CD4-positive, alpha-beta T cell treated with Interleukin-2 at 100 ng/mL for 4 hours (primary cell): Measurements from ENCODE around the gene TCF4.
A peak's percentile ranks its signal among the peaks of the same experiment; 100 is the strongest.

ENCODE experiments used
- DNase-seq: peaks from one replicate; pipeline ENCODE4 v3.0.0-alpha.2; 2020; ENCODE audit warnings: low spot score

Gene TCF4

DNA sequence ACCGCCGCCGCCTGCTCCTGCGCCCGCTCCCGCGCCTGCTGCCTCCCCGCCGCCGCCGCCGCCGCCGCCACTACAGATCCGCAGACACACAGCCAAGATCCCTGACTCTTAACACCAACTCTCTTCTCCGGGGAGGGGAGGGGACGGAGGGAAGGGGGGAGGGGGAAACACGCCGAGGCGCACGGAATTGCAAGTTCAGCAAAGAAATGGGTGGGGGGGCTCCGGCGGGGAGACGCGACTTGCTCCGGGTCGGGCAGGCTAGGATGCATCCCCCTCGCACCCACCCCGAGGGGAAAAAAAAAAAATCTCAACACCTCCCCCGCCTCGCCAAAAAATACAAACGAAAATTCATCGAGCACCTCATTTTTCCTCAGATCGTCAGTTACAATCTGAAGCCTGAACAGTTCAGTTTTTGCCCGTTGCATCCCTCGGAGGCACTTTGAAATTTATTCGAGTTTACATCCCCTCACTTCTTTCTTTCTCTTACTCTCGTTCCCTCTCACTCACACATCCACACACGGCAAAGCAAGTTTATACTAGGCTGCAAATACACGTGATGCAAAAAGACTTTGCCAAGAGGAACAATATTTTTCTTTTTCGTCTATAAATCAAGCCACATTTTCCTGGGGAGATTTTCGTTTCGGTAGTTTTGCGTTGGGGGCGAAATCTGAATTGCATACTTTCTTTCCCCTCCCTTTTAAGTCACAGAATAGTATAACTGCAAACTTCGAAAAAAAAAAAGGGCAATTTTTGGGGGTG, at the start of gene TCF4:
Gene TCF4, minus strand, starts transcription at position 82 of the 759 bp plus-strand sequence. CDS start 1,076 bp downstream, outside the sequence.
- DNase-seq = no peak

DNA sequence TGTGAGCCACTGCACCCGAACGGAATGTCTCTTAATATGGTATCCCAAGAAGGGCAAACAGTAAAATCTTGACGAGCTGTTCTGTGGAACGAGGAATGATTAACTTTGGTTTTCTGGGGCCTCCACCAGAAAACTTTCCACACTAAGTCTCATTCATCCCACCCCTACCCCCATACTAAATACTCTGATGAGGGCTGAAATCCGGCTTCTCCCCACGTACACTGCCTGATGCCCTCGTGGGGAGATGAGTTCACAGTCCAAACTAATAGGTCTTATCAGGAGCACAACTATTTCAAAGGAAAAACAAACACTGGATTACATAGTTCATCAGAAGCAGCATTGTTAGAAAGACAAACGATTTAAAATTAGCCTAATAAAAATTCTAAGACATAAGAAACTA, 49.2 kb upstream of the TCF4 start:
- DNase-seq = no peak

DNA sequence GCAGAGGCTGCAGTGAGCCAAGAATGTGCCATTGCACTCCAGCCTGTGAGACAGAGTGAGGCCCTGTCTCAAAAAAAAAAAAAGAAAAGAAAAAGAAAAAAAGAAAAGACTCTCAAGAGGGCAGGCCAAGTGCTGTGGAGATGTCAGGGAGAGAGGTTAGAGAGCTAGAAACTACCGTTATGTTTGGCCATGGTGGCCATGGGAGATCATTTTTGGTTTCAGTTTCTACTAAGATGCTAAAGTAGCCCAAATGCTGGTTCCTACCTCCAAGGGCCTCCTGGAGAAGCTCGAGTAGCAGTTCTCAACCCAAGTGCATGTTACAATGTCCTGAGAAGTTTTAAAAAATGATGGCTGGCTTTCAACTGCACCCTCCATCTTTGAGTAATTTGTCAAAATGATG, 47.4 kb upstream of the TCF4 start:
- no peak for DNase-seq

DNA sequence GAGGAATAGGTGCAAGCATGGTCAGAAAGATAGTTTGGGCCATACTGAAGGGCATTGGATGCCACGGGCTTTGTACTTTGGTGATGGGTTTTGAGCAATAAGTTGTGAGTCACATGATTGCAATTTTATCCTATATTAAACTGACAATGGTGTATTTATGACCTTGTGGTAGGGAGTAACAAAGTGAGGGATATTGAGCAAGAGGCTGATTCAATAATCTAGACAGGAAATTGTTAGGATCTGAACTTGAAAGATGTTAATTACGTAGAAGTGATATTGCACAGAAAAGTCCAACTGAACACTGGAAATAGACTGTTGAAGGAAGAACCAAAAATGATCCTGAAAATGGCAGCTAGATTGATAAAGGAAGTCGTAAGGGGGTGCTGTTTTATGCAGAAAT, 46.6 kb upstream of the TCF4 start:
- DNase-seq = no peak

DNA sequence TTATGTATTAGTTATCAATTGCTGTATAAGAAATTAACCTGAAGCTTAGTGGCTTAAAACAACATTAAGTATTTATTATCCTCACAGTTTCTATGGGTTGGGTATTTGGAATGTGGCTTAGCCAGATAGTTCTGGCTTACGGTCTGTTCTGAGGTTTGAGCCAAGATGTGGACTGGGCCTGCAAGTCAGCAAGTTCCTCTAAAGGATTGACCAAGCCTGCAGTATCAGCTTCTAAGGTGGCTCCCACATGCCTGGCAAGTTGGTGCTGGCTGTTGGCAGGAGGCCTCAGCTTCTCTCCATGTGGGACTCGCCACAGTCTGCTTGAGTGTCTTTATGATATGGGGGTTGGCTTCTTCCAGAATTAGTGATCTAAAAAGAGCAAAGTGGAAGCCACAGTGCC, 45.0 kb upstream of the TCF4 start:
- no peak for DNase-seq

DNA sequence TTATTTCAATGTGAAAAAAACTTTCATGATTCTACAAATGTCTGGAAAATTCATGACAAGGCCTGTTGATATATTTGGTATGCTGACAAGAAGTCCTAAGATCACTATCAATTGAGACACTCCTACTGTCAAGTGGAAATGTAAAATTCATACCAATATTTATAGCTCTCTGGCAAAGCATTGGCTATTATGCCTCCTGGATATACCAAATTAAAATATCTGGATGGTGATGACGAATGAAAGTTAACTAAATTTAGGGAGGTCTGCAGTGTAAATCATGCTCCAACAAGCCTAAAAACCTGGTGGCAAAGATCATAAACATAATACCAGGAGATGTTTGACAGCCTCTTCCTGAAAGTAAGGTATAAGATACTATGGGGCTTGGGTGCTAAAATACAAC, 41.1 kb upstream of the TCF4 start:
- no peak for DNase-seq

DNA sequence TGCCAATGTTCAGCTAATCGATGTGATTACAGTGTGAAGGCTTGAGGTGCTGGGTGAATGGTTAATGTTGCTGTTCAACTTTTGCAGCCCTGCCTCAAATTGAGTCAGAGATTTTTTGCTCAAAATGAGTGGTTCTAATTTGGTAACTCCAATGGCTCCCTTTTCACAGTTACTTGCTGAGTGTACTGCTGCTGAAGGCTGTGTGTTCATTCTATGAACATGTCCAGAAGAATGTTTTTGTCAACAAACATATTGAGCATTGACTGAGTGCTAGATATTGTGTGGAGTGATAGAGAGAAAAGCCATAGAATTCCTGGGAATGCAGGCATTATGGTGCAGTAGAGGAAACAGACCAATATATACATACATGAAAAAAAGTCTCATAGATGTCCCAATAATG, 39.0 kb upstream of the TCF4 start:
- DNase-seq = no peak

DNA sequence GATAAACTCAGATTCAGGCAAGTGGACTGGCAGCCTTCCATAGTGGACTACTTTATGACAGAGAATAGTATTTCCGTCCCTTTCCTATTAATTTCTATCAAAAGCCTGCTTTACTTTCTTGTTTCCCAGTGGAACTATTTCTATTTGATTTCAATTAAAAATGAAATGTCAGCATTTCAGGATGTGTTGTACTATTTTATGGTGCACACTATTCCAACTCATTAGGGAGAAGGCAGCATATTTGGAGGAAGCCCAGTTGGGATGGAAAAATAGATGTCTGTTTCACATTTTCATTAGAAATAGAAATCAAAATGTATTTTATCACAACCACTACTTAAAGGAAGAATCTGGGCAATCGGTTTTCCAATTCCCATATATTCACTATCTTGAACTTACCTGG, 37.9 kb upstream of the TCF4 start:
- DNase-seq = no peak

DNA sequence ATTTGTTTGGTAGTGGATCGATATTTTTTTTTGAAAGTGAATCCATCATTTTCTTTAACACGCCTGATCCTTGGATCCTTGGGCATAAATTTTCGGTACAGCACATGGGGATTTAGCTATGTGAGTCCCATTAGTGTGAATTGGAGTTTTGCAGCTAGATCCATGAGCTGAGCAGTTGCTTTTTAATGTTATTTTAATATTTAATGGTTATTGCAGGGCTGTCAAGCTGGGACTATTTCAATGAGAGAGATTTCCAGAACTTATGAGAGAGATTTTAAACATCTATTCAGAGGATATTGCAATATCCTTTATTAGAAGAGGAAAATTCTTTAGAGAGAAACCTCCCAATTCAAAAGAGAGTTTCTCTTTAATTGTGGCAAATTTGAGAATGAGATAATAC, 35.6 kb upstream of the TCF4 start:
- DNase-seq = no peak

DNA sequence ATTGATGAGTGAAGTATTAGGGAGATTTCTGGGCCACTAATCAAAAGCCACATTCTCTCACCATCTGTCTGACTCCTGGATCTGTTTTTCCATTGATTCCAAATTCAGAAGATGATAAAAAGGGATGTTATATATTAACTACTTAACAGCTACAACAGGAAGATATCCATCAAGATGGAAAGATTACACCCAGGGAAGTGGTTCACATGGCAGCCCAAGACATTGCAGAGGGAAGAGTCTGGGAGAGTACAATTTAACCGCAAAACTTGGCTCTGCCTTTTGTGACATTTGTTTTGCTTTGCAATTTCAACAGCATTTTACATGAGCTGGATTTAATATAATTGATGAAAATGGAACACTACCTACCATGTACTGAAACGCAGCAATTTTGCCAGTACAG, 22.5 kb upstream of the TCF4 start:
- no peak for DNase-seq

DNA sequence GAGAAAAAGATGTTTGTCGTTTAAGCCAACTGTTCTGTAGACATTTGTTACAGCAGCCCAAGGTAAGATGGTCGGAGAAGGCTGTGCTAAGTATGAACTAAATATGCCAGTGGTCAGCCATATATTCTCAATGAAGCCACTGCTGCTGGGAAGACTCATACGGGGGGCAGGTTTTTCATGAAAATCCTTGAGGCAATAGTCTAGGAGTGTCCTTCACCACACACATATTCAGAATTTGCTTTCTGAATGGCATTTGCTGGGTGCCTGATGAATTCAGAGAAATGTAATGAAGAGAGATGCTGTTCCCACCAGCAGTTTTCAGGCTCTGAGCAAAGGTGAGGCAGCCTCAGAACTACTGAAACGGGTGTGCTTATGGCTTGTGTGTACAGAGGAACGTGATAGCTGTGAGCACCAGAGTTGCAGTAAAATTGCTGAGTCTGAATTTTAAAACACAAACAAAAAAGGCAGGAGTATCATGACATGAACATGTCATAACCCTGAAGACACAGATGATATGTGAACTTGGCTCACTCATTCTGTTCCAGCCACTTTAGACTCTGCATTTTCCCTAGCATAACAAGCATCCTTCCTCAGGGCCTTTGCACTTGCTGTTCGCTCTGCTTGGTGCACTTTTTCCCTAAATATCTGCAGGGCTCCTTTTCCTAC, 21.3 kb upstream of the TCF4 start:
- DNase-seq = no peak

DNA sequence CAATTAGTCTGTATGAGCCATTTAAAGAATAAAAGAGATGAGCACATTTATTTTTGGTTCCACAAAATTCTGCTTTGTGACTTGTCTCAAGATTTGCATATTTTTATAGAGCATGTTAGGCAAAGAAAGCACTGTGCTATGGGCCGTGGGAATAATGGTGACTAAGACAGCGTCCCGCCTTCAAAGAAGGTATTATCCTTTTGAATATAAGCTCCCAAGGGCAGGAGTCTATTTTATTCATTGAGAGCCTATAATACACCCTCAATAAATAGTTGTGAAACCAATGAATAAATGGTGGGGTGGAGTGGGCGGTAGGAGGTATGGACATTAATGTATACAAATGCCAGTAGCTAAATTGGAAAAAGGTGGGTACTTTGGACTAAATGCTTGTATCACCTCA, 20.5 kb upstream of the TCF4 start:
- no peak for DNase-seq

DNA sequence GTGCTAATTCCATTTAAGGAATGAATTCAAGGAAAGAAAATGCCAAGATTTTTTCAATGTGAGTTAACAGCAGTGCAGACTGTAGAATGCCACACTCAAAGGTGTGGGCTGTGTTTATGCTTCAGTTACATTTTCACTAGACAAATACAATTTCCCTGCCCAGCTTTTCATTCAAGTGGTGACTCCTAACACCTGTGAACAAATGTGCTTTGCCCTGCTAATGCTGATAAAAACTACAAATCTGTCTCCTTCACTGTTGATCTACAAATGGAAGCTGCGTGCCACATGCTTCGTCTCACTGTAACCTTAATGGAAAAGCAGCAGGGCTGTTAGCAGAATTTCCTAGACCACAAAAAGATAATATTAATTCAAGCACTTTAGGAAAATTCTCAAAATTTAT, 19.8 kb upstream of the TCF4 start:
- no peak for DNase-seq

DNA sequence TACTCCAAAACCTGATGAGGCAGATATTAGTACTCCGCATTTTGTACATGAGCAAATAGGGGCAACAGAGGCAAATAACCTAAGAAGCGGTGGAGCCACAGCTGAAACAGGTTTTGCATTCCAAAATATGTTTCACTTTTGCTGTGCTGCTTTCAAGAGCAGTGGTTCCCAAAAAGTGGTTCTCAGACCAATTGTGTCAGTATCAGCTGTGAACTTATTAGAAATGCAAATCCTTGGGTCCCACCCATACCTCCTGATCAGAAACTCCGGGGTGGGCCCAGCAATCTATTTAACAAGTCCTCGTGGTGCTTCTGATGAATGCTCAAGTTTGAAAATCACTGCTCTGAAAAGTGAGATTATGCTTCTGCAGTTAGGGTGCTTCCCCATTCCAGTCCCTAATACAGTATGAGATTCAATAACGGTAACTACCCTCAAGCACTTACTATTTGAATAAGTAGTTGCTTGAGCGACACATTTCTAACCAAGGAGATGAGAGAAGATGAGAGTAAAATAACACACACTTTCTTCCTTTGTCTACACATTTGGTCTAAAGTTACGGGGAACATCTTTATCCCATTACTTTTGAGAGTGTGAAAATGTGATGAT, 17.8 kb upstream of the TCF4 start:
- DNase-seq = no peak

DNA sequence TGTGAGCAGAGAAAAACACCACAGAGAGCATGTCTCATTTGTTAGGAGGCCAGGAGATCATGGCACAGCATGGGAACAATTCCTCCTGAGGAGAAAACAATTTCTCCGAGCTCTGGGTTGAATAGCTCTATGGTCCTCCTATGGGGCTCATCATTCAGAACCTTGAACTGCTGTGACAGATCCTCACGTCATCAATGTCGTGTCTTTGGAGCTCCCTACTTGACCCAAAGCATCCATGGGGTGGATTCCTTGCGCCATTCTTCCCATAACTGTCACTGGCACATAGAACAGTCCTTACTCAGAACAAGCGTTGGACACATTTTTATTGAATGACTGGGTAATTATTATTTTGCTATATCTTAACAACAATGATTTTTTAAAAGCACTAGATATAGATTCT, 15.8 kb upstream of the TCF4 start:
- DNase-seq = no peak

DNA sequence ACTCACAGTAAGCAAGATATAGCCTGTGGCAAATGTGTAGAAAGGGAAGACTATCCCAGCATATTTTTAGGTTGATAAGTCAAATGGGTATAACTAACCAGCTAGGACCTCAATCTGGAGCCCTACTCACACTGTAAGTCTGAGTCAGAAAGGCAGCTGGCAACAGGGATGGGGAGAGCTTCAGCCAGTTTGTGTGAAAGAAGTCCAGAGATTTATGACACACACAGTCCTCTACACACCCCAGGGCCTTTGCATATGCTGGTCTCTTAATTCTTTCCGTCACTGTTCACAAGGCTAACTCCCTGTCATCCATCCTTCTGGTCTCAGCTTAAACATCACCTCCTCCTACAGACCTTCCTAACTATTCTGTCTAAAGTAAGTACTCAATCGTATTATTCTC, 5.9 kb upstream of the TCF4 start:
- no peak for DNase-seq

DNA sequence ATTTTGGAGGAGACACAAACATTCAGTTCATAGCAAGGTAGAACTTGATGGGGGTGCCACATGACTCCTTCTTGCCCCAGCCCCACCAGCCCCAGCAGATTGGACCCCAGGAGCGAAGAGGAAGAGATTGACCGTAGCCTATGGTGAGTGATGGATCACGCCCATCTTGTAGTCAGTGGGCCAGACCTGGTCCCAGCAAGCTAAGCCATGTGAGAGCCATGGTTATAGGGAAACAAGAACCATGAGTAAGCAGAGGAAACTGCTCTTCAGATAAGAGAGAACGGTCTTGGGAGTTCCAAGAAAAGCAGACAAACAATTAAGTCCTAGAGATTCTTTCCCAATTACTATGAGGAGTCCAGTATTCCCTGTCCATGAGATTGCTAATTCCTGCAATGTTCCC, 4.6 kb upstream of the TCF4 start:
- no peak for DNase-seq

DNA sequence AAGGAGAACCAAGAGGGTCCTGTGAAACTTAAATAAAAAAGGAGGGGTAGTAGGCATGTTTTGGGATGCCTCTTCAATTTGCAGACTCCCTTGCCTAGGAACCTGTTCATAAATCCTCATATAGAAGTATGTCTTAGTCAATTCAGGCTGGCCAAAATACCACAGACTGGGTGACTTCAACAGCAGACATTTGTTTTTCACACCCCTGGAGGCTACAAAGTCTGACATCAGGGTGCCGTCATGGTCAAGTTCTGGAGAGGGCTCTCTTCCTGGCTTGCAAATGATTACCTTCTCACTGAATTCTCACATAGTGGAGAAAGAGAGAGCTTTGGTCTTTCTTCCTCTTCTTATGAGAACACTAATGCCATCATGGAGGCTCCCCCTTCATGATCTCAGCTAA, 4.1 kb upstream of the TCF4 start:
- DNase-seq = no peak

DNA sequence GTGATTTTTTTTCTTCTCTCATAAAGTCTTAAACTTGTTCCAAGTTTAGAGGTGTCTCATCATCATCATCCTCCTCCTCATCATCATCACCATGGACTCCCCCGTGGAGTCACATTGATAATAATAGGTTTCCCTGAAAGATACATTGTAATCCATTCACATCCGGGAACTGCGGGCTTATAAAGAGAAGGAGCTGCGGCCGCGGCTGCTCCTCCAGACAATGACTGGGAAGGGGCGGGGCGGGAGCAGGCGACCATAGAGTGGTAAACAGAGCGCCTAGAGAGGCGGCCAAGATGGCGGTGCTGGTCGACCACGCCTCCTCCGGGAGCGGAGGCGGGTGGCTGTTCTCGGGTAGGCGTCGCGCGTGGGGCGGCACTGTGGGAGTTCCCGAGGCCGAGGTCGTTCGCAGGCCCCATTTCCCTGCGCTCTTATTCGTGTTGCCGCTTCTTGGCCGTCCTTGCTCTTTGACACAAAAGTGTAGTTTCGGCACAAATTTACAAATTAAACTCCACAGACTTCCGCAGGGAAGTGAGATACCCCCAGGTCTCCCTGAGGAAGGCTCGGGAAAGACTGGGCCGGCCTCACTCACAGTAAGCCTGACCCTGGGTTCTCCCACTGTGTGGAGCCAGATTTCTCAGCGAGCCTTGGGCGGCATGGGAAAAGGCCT, 1.8 kb upstream of the TCF4 start:
- DNase-seq = peak; percentile 69

DNA sequence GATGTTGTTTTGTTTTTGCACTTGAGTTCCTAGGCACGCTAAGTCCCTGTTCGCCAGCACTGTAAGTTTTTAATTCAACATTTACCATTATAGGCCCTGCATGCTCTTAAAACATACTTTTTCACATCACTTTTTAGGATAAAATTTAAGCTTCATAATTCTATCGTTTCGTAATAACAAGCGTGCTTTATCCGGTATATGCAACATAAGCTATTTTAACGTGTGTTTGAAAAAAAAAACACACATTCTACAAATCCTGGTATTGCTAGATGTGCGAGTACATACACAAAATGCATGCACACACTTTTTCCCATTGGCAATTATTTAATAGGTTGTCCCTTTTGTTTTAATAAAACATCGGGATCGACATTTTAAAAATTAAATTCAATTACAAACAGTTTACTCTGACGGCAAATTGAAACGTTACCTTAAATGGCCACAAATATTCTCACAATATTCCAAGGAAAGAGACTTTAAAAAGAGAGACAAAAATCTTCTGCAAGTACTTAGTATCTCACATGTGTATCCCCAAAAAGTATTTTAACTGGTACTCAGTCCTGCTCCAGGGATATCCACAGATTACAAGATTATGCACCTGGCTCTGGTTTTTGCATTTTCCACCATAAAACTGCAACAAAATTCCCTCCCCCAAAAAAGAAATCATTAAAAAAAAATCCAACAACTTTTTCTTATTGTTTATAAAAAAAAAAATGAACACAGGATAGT, 1.0 kb upstream of the TCF4 start:
- no peak for DNase-seq

DNA sequence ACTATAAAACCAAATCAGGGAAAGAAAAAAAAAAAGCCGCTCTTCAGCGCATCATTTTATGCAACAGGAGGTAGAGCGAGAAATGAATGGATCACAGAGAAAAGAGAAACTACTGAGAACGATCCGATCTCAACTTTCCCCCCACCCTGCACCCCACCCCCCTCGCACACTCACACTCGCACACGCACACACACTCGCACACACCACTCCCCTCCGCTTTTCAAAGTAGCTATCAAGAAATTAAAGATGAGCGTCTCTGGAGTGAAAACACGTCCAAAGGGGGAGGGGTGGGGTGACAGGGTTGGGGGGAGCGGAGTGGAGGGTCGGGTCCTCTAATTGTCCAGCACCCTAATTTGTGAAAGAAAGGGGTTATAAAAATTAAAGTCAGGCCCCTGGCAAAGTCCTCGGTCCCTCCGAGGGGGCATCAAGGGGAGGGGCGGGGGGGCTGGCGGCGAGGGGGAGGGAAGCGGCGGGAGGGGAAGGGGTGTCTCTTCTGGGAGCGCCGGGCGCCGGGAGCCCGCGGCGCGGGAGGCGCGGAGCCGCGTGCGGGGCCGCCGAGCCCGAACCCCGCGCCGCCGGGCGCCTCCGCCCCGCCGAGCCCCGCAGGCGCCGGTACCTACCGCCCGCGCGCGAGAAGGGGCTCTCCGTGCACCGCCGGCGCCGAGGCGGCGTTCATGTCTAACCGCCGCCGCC, 428 bp downstream of the TCF4 start:
- DNase-seq = no peak
